Pericardium fibroblast (primary cell): Measurements from ENCODE around the gene SCAND1. TPM values are rescaled to one million over a fixed set of nuclear protein-coding genes. Genes with fewer than 3 reads are reported as not detected.

ENCODE experiments used
- total RNA-seq: library from RNA; depleted of rRNA; stranded (reverse); fragments of >200 nt; gene quantifications from 2 replicates; pipeline ENCODE4 v1.2.3, GENCODE V29; 2015

SCAND1 gene
- 111 and 121 TPM in 2 replicates for total RNA-seq

GRCh38 chr20:35954200-35954906 lies at the start of gene SCAND1:
SCAND1 (minus strand) TSS chr20:35954502; CDS start chr20:35954284, 218 bp downstream.

GRCh38 chr20:35967979-35968640 lies 13.8 kb upstream of the SCAND1 start, which contains the start of gene CNBD2:
CNBD2 (plus strand) TSS chr20:35968590; CDS start chr20:35968763, 173 bp downstream.

Other genes starting within 250 kb of the SCAND1 start
- 145 and 162 TPM in 2 replicates for gene RBM39, start 212.2 kb downstream of the SCAND1 start, total RNA-seq
- 20.3 and 46.7 TPM in 2 replicates for gene PHF20, start 182.5 kb downstream of the SCAND1 start, total RNA-seq
- 1.3 and 2.5 TPM in 2 replicates for gene CNBD2, start 14.1 kb upstream of the SCAND1 start, total RNA-seq
- 16.5 and 28.2 TPM in 2 replicates for gene EPB41L1, start 200.2 kb upstream of the SCAND1 start, total RNA-seq